GM19395 (cell line): ENCODE results near the gene UBA5.

Source experiments
- ATAC-seq: cut with Tn5 transposase; IDR thresholded peaks from one replicate; pipeline ENCODE4 v1.9.1; 2021; ENCODE audit warnings: mild to moderate bottlenecking, moderate library complexity; ENCODE audit not compliant: unreplicated experiment

UBA5 gene

GRCh38 chr3:132652640-132653270, 7.4 kb upstream of the UBA5 start:
- ATAC-seq, result no peak

- ATAC-seq, result no peak
These were observed 5.9 kb upstream of the UBA5 start for GRCh38 chr3:132654190-132654589.

GRCh38 chr3:132654721-132655120, 5.4 kb upstream of the UBA5 start:
- no peak for ATAC-seq

GRCh38 chr3:132655471-132655870, 4.7 kb upstream of the UBA5 start:
- ATAC-seq, result no peak

GRCh38 chr3:132657869-132658747, 2.0 kb upstream of the UBA5 start:
- ATAC-seq, result no peak

GRCh38 chr3:132659000-132659364, 1.1 kb upstream of the UBA5 start:
- no peak for ATAC-seq

- ATAC-seq, result peak; percentile 65
These were observed 621 bp upstream of the UBA5 start, which contains the start of gene ACAD11 for GRCh38 chr3:132659365-132660051. Gene ACAD11, minus strand, starts transcription at chr3:132659809. Its CDS starts 58 bp downstream, at chr3:132659751.

GRCh38 chr3:132660811-132661070, 612 bp downstream of the UBA5 start:
- peak; percentile 15 for ATAC-seq

- ATAC-seq, result no peak
These were observed 972 bp downstream of the UBA5 start for GRCh38 chr3:132661101-132661500.

GRCh38 chr3:132662212-132662611, 2.1 kb downstream of the UBA5 start:
- ATAC-seq, result no peak

GRCh38 chr3:132665230-132665745, 5.2 kb downstream of the UBA5 start:
- no peak for ATAC-seq

GRCh38 chr3:132669256-132669777, 9.2 kb downstream of the UBA5 start:
- ATAC-seq, result no peak

GRCh38 chr3:132675408-132675807, 15.3 kb downstream of the UBA5 start:
- no peak for ATAC-seq

- no peak for ATAC-seq
These were observed 19.8 kb downstream of the UBA5 start for GRCh38 chr3:132679911-132680310.

- no peak for ATAC-seq
These were observed 21.3 kb downstream of the UBA5 start for GRCh38 chr3:132681421-132681820.

- no peak for ATAC-seq
These were observed 22.1 kb downstream of the UBA5 start for GRCh38 chr3:132682201-132682600.

GRCh38 chr3:132690040-132690439, 29.9 kb downstream of the UBA5 start:
- ATAC-seq, result no peak

- no peak for ATAC-seq
These were observed 34.9 kb downstream of the UBA5 start for GRCh38 chr3:132694991-132695390.

- ATAC-seq, result no peak
These were observed 35.3 kb downstream of the UBA5 start for GRCh38 chr3:132695422-132695821.

- no peak for ATAC-seq
These were observed 43.6 kb downstream of the UBA5 start for GRCh38 chr3:132703733-132704132.

- no peak for ATAC-seq
These were observed 49.6 kb downstream of the UBA5 start for GRCh38 chr3:132709761-132710160.
